Measurements from ENCODE around the gene NPAT.

DNA sequence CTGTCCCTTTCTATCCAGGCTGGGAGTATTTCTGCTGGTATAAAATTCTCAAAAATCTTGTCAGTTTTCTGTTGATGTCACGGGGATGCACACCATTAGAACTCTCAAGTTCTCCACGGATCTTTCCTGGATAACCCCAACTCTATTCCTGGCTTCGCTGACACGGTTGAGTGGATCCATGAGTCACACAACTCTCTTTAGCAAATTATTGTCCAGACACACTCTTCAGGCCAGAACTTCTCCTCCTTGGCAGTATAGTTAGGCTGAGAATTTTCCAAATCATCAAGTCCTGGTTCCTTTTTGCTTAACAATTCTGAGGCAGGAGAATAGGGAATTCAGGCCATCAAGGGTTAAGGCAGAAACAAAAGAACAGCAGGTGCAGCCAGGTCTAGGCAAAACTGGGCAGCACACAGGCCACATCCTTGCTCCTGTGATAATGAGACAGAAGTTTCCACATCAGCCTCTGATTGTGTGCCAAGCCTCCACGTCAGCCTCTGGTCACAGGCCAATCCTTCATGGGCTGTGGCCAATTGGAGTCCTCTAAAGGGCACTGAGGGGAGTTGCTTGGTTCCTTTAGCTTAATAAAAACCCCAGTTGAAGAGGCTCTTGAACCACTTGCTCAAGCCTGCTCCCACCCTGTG is 106.8 kb downstream of the NPAT start:
- TF ChIP-seq, protein P1, sequence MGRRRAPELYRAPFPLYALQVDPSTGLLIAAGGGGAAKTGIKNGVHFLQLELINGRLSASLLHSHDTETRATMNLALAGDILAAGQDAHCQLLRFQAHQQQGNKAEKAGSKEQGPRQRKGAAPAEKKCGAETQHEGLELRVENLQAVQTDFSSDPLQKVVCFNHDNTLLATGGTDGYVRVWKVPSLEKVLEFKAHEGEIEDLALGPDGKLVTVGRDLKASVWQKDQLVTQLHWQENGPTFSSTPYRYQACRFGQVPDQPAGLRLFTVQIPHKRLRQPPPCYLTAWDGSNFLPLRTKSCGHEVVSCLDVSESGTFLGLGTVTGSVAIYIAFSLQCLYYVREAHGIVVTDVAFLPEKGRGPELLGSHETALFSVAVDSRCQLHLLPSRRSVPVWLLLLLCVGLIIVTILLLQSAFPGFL (CRISPR knock-in tag; IDR thresholded peaks at IDR 0.05) = no peak
- TF ChIP-seq, protein P2, sequence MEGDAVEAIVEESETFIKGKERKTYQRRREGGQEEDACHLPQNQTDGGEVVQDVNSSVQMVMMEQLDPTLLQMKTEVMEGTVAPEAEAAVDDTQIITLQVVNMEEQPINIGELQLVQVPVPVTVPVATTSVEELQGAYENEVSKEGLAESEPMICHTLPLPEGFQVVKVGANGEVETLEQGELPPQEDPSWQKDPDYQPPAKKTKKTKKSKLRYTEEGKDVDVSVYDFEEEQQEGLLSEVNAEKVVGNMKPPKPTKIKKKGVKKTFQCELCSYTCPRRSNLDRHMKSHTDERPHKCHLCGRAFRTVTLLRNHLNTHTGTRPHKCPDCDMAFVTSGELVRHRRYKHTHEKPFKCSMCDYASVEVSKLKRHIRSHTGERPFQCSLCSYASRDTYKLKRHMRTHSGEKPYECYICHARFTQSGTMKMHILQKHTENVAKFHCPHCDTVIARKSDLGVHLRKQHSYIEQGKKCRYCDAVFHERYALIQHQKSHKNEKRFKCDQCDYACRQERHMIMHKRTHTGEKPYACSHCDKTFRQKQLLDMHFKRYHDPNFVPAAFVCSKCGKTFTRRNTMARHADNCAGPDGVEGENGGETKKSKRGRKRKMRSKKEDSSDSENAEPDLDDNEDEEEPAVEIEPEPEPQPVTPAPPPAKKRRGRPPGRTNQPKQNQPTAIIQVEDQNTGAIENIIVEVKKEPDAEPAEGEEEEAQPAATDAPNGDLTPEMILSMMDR (CRISPR knock-in tag; IDR thresholded peaks at IDR 0.05) = no peak
- TF ChIP-seq RAD51 (IDR thresholded peaks at IDR 0.05; ENCODE audit: borderline replicate concordance) = no peak
- TF ChIP-seq ZFX (CRISPR knock-in tag; IDR thresholded peaks at IDR 0.05; ENCODE audit: low read depth) = no peak
- no peak for TF ChIP-seq RAD21 (CRISPR knock-in tag; IDR thresholded peaks at IDR 0.05)
- no peak for TF ChIP-seq GATAD2A (CRISPR knock-in tag; IDR thresholded peaks at IDR 0.05)
- TF ChIP-seq HNF4A (CRISPR knock-in tag; IDR thresholded peaks at IDR 0.05) = no peak
- TF ChIP-seq FOXJ3 (CRISPR knock-in tag; IDR thresholded peaks at IDR 0.05; ENCODE audit: borderline replicate concordance) = no peak
- TF ChIP-seq TGIF2 (CRISPR knock-in tag; IDR thresholded peaks at IDR 0.05) = no peak
- TF ChIP-seq, protein P3, sequence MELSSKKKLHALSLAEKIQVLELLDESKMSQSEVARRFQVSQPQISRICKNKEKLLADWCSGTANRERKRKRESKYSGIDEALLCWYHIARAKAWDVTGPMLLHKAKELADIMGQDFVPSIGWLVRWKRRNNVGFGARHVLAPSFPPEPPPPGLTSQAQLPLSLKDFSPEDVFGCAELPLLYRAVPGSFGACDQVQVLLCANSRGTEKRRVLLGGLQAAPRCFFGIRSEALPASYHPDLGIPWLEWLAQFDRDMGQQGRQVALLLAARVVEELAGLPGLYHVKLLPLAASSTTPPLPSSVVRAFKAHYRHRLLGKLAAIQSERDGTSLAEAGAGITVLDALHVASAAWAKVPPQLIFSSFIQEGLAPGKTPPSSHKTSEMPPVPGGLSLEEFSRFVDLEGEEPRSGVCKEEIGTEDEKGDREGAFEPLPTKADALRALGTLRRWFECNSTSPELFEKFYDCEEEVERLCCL (CRISPR knock-in tag; IDR thresholded peaks at IDR 0.05; ENCODE audit: borderline replicate concordance) = no peak

Data from HepG2 (cell line).